GM18520 (cell line): ENCODE data around the gene ACAP2.
"Not testable (repeated sequence)": the region's sequence is repeated elsewhere in the genome, so short reads cannot be mapped to it uniquely, and the experiment has no call there.

Experiments used
- ATAC-seq: cut with Tn5 transposase; IDR thresholded peaks from one replicate; pipeline ENCODE4 v1.9.1; 2021; ENCODE audit not compliant: unreplicated experiment

Gene ACAP2

GRCh38 chr3:195443391-195443989 is 670 bp upstream of the ACAP2 start:
- ATAC-seq = no peak

- ATAC-seq = no peak
Measured at GRCh38 chr3:195441992-195442572, 738 bp downstream of the ACAP2 start.

- no peak for ATAC-seq
Measured at GRCh38 chr3:195441476-195441991, 1.3 kb downstream of the ACAP2 start.

GRCh38 chr3:195441051-195441450 is 1.8 kb downstream of the ACAP2 start:
- ATAC-seq = no peak

GRCh38 chr3:195440379-195440778 is 2.4 kb downstream of the ACAP2 start:
- ATAC-seq = no peak

GRCh38 chr3:195438371-195438770 is 4.4 kb downstream of the ACAP2 start:
- no peak for ATAC-seq

GRCh38 chr3:195425849-195426248 is 17.0 kb downstream of the ACAP2 start:
- no peak for ATAC-seq

- no peak for ATAC-seq
Measured at GRCh38 chr3:195423818-195424217, 19.0 kb downstream of the ACAP2 start.

- ATAC-seq = no peak
Measured at GRCh38 chr3:195421400-195421799, 21.4 kb downstream of the ACAP2 start.

GRCh38 chr3:195416795-195417194 is 26.0 kb downstream of the ACAP2 start:
- no peak for ATAC-seq

GRCh38 chr3:195411836-195412235 is 31.0 kb downstream of the ACAP2 start:
- ATAC-seq = no peak

GRCh38 chr3:195410546-195410945 is 32.3 kb downstream of the ACAP2 start:
- ATAC-seq = no peak

- no peak for ATAC-seq
Measured at GRCh38 chr3:195407531-195408409, 35.0 kb downstream of the ACAP2 start.

GRCh38 chr3:195405651-195406050 is 37.2 kb downstream of the ACAP2 start:
- no peak for ATAC-seq

- no peak for ATAC-seq
Measured at GRCh38 chr3:195403841-195404408, 38.9 kb downstream of the ACAP2 start.

GRCh38 chr3:195403244-195403643 is 39.6 kb downstream of the ACAP2 start:
- ATAC-seq = no peak

- no peak for ATAC-seq
Measured at GRCh38 chr3:195401943-195402342, 40.9 kb downstream of the ACAP2 start.

GRCh38 chr3:195398460-195398859 is 44.4 kb downstream of the ACAP2 start:
- ATAC-seq = not testable (repeated sequence)

GRCh38 chr3:195397524-195397923 is 45.3 kb downstream of the ACAP2 start:
- no peak for ATAC-seq

GRCh38 chr3:195395208-195395816 is 47.5 kb downstream of the ACAP2 start:
- no peak for ATAC-seq

GRCh38 chr3:195394700-195395099 is 48.1 kb downstream of the ACAP2 start:
- ATAC-seq = no peak
